Measurements from ENCODE around the gene PCSK5. TPM values are rescaled to one million over a fixed set of nuclear protein-coding genes. Genes with fewer than 3 reads are reported as not detected.

The PCSK5 gene
- total RNA-seq, 1 experiment from 2014 or later: 7.5 TPM

GRCh38 chr9:75911390-75911789 lies 20.9 kb downstream of the PCSK5 start:
- peaks cover 12 to 19% of the 10 kb centered on the region in 2 experiments for H3K4me1 Mint-ChIP-seq
- H3K79me2 ChIP-seq (ENCODE audit: insufficient read depth, low read length): peaks cover 9% of the 10 kb centered on the region; the same call in 1 of the 2 replicates

More at GRCh38 chr9:75911390-75911789, 20.9 kb downstream of the PCSK5 start:
- no peak overlapping the region for H3K9ac ChIP-seq (ENCODE audit: extremely low read depth, insufficient read length, low read length)
- H4K91ac ChIP-seq (ENCODE audit: insufficient read length, low read depth, low read length): no peak overlapping the region
- H3K56ac ChIP-seq (ENCODE audit: insufficient read length, low read depth, low read length): no peak overlapping the region
- TF ChIP-seq CTCF (conservative IDR thresholded peaks at IDR 0.05): no peak
- no peak overlapping the region for H3K4ac ChIP-seq (ENCODE audit: low read depth, low read length)
- H3K18ac ChIP-seq (ENCODE audit: insufficient read length, low read depth, low read length): no peak overlapping the region
- no peaks in the 10 kb centered on the region for H3K79me1 ChIP-seq (ENCODE audit: insufficient read depth, low read depth, low read length, poor library complexity, severe bottlenecking)
- no peak overlapping the region for H2AFZ ChIP-seq (ENCODE audit: low read length)
- H3K4me3 Mint-ChIP-seq: no peak overlapping the region
- no peaks in the 10 kb centered on the region for H3K27me3 ChIP-seq (ENCODE audit: insufficient read depth, low read length)
- H2AK5ac ChIP-seq (ENCODE audit: insufficient read length, low read length): no peak overlapping the region
- no peak overlapping the region for H4K5ac ChIP-seq (ENCODE audit: insufficient read length, low read depth, low read length)
- no peak overlapping the region for H2BK120ac ChIP-seq (ENCODE audit: low read depth, low read length, poor library complexity, severe bottlenecking)
- no peak overlapping the region for H3T11ph ChIP-seq (ENCODE audit: low read length)
- H4K8ac ChIP-seq (replicated peaks; ENCODE audit: insufficient read length, low read depth, low read length): no peak overlapping the region
- no peaks in the 10 kb centered on the region for H3K23me2 ChIP-seq (ENCODE audit: insufficient read length, low read depth, low read length, poor library complexity, severe bottlenecking)
- no peaks in the 10 kb centered on the region; a peak in 1 of 7 replicates for H3K36me3 Mint-ChIP-seq (ENCODE audit: insufficient read depth in 1 of 3, low read depth in 3 of 3)
- H3K27ac ChIP-seq (ENCODE audit: insufficient read length, low read depth, low read length): no peak overlapping the region
- H2BK20ac ChIP-seq (ENCODE audit: low read depth, low read length, poor library complexity, severe bottlenecking): no peak overlapping the region
- peaks cover 8% of the 10 kb centered on the region; the same call in 1 of the 2 replicates for H3K4me1 ChIP-seq (ENCODE audit: insufficient read depth, low read length)
- H3K27ac Mint-ChIP-seq: no peak overlapping the region; a peak in 1 of 7 replicates
- no CpG with 5 or more reads among the region's 3 CpGs for WGBS (ENCODE audit: extremely low coverage, insufficient read length, low lambda C conversion rate)
- H3K23ac ChIP-seq (ENCODE audit: insufficient read length, low read depth, low read length): no peak overlapping the region
- H3K9me3 ChIP-seq (ENCODE audit: control insufficient read depth, low read depth, low read length): no peaks in the 10 kb centered on the region
- no peaks in the 10 kb centered on the region for H3K9me3 Mint-ChIP-seq
- H2BK5ac ChIP-seq (ENCODE audit: insufficient read length, low read length): no peak overlapping the region
- H3K14ac ChIP-seq (ENCODE audit: insufficient read depth, low read length): no peak overlapping the region
- H3K27me3 Mint-ChIP-seq (ENCODE audit: low read depth): no peaks in the 10 kb centered on the region
- no peak overlapping the region for H3K4me2 ChIP-seq (ENCODE audit: insufficient read depth, insufficient read length, low read length)
- no peak for DNase-seq
- no peak overlapping the region for H2BK15ac ChIP-seq (ENCODE audit: low read depth, low read length)
- H2BK12ac ChIP-seq (ENCODE audit: insufficient read length, low read depth, low read length): no peak overlapping the region
- H4K20me1 ChIP-seq (ENCODE audit: control insufficient read depth, insufficient read depth, insufficient read length): no peaks in the 10 kb centered on the region

Measured in H9 (cell line).